ENCODE measurements around the gene PPFIA4.
"Not testable (repeated sequence)": the region's sequence is repeated elsewhere in the genome, so short reads cannot be mapped to it uniquely, and the experiment has no call there.

Gene PPFIA4

GRCh38 chr1:203017692-203018091, 8.6 kb upstream of the PPFIA4 start:
- no peak for DNase-seq

- DNase-seq: not testable (repeated sequence)
Measured at GRCh38 chr1:203022855-203023254, 3.4 kb upstream of the PPFIA4 start.

GRCh38 chr1:203025686-203026030, 633 bp upstream of the PPFIA4 start:
- DNase-seq: no peak

GRCh38 chr1:203026666-203027663, 674 bp downstream of the PPFIA4 start:
- DNase-seq: peak in 2 of 4 experiments; percentile 33 to 46

GRCh38 chr1:203028067-203028783, 1.9 kb downstream of the PPFIA4 start:
- DNase-seq: no peak

GRCh38 chr1:203028784-203029553, 2.7 kb downstream of the PPFIA4 start:
- DNase-seq: no peak

- no peak for DNase-seq
Measured at GRCh38 chr1:203031467-203031866, 5.2 kb downstream of the PPFIA4 start.

- DNase-seq: no peak
Measured at GRCh38 chr1:203033287-203033686, 7.0 kb downstream of the PPFIA4 start.

GRCh38 chr1:203033917-203034316, 7.6 kb downstream of the PPFIA4 start:
- no peak for DNase-seq

GRCh38 chr1:203034422-203035110, 8.3 kb downstream of the PPFIA4 start:
- no peak for DNase-seq

GRCh38 chr1:203035111-203036000, 9.1 kb downstream of the PPFIA4 start:
- no peak for DNase-seq

- DNase-seq: no peak
Measured at GRCh38 chr1:203036135-203036534, 9.8 kb downstream of the PPFIA4 start.

GRCh38 chr1:203036537-203036936, 10.2 kb downstream of the PPFIA4 start:
- no peak for DNase-seq

- DNase-seq: no peak
Measured at GRCh38 chr1:203037509-203038190, 11.4 kb downstream of the PPFIA4 start.

- no peak for DNase-seq
Measured at GRCh38 chr1:203038217-203038741, 12.0 kb downstream of the PPFIA4 start.

GRCh38 chr1:203038891-203039608, 12.8 kb downstream of the PPFIA4 start:
- DNase-seq: peak; percentile 9 to 61 (median 13)

GRCh38 chr1:203039609-203040512, 13.6 kb downstream of the PPFIA4 start:
- DNase-seq: no peak

- no peak for DNase-seq
Measured at GRCh38 chr1:203040513-203041275, 14.4 kb downstream of the PPFIA4 start.
